Activated CD4-positive, alpha-beta T cell treated with anti-CD3 and anti-CD28 coated beads, Interleukin-2, amount 10 ng/mL, durations not matched to agents 24 days and 14 days (primary cell): ENCODE measurements around the gene MGLL. TPM values are rescaled to one million over a fixed set of nuclear protein-coding genes. Genes with fewer than 3 reads are reported as not detected.

Source experiments
- DNase-seq: peaks from one replicate; pipeline ENCODE4 v3.0.0; 2022
- H3K27ac Mint-ChIP-seq: one replicate; pipeline ENCODE4 v1.8.0; 2022; ENCODE audit warnings: mild to moderate bottlenecking, mixed read lengths
- H3K27me3 Mint-ChIP-seq: one replicate; pipeline ENCODE4 v1.8.0; 2022; ENCODE audit warnings: mixed read lengths
- H3K36me3 Mint-ChIP-seq: one replicate; pipeline ENCODE4 v1.8.0; 2022; ENCODE audit warnings: low read depth, mild to moderate bottlenecking, mixed read lengths
- H3K4me1 Mint-ChIP-seq: one replicate; pipeline ENCODE4 v1.8.0; 2021; ENCODE audit warnings: mixed read lengths
- H3K4me3 Mint-ChIP-seq: one replicate; pipeline ENCODE4 v1.8.0; 2022; ENCODE audit warnings: mild to moderate bottlenecking, moderate library complexity, mixed read lengths
- H3K9me3 Mint-ChIP-seq: one replicate; pipeline ENCODE4 v1.8.0; 2021; ENCODE audit warnings: mixed read lengths
- intact Hi-C: fragments of 100-400 bp; cut with micrococcal nuclease; formaldehyde crosslinking; loops from one replicate; pipeline ENCODE4 v1.15.1; 2023
- total RNA-seq: library from RNA; stranded (reverse); gene quantifications from 2 replicates; pipeline ENCODE4 v1.2.3, GENCODE V29; 2022

The MGLL gene
- total RNA-seq, 1 donor from 2014 or later = 2.3 TPM

DNA sequence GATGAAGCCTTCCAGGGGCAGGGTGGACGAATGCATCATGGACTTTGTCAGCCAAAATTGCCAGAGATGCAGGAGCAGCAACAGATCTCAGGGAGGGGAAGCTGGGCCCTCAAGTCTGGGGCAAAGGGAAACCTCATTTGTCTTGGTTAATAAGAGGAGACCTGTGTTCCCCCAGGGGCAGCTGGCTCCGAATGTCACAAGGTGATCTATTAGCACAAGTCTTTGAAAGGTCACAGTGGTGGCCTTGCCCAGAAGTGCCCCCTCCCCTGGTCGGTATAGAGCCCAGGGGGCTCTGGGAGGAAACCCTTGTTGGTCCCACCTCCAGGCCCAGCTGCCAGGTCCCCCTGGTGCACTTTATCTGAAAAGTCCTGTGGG is 103.4 kb downstream of the MGLL start:
- no peaks in the 10 kb centered on the region for H3K4me1 Mint-ChIP-seq
- no peak overlapping the region for H3K4me3 Mint-ChIP-seq
- no peaks in the 10 kb centered on the region for H3K36me3 Mint-ChIP-seq
- no peak for DNase-seq
- intact Hi-C loops = no loop called here
- peaks cover 4% of the 10 kb centered on the region for H3K27me3 Mint-ChIP-seq
- H3K27ac Mint-ChIP-seq = no peak overlapping the region
- no peaks in the 10 kb centered on the region for H3K9me3 Mint-ChIP-seq

DNA sequence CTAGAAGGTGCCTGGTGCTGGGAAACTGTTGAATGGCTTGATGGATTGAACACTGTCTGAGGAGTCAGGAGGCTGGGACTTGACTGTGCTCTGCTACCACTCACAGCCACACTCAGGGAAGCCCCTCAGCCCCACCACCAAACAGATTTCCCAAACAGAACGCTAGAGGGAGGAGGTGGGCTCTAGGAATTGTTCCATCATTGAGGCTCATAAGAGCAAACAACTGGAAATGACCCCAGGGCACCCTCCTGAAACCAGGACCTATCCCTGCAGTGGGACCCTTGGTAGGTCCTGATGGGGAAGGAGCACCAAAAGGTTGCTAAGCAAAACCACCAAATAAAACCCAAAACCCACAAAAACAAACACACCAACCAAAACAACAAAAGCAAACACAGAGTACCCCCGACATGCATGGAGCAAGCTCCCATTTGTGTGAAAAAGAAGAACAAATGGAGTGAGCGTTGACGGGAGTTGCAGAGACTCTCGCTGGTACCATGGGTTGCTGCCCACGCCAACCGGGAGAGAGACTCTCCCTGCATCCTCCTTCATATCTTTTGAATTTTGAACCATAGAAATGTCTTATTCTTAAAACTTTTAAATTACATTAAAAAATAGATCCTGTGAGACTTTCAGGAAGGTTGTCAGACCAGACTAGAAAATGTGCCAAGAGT is 103.9 kb downstream of the MGLL start:
- Mint-ChIP-seq H3K4me3 (no peak overlapping the region), H3K27me3 (peaks cover 4% of the 10 kb centered on the region), H3K4me1 (no peaks in the 10 kb centered on the region), H3K36me3 (no peaks in the 10 kb centered on the region), H3K9me3 (no peaks in the 10 kb centered on the region), H3K27ac (no peak overlapping the region)
- intact Hi-C loops = no loop called here
- no peak for DNase-seq

DNA sequence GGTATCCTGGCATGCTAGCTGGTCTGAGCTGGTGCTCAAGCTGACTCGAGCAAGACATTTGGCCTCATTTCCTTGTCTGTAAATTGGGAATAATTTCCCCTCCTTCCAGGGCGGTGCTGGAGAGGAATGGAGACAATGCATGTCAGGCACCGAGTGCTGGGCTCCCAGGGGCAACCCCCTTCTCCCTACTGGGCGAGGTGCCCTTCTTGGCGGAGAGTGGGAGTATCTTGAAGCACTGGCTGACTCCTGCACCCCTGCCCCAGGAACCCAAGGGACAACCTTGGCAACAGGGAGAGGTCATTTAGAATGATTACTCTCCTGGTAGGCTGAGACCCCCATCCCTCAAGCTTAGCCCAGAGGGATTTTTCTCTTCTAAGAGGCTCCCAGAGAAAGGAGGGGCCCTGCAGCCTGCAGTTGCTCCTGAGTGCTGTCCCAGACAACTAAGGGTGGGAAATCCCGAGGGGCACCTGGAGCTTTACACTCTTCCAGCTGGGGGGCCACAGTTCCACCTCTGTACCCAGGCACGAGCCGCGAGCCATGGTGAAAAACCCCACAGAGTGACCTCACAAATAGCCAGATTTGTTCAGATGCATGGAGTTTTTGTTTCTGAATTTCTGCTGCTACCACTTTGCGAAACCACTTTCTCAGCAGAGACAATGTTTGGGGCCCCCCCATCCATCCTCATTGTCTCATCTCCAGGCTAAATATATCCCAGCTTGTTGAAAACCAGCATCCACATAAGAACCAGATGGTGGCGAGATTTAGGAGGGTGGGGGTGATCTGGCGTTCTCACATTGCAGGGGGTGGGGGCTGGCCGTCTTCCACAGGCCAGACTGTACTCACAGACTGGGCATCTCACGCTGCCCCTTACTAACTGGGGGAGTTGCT is 104.7 kb downstream of the MGLL start:
- H3K27me3 Mint-ChIP-seq = peaks cover 4% of the 10 kb centered on the region
- intact Hi-C loops = no loop called here
- H3K9me3 Mint-ChIP-seq = no peaks in the 10 kb centered on the region
- no peak for DNase-seq
- H3K36me3 Mint-ChIP-seq = no peaks in the 10 kb centered on the region
- no peak overlapping the region for H3K4me3 Mint-ChIP-seq
- no peaks in the 10 kb centered on the region for H3K4me1 Mint-ChIP-seq
- H3K27ac Mint-ChIP-seq = no peak overlapping the region

DNA sequence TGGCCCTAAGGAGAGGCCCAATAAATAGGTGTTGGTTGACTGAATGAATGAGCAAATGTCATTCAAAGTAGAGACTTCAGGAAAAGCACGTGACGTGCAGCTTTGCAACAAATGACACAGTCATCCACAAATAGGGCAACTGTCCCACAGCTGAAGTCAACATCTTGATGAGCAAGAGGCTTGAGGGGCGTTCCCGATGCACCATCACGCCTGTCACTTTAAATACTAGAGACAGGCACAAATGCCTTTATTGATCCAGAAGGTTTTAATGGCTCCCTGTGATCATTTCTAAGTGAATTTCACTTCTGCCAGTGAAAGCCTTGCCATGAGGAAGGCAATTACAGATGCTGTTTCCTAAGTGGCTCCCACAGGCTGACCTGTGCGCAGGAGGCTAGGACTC is 105.9 kb downstream of the MGLL start:
- Mint-ChIP-seq H3K36me3 (no peaks in the 10 kb centered on the region), H3K27ac (no peak overlapping the region), H3K4me3 (no peak overlapping the region)

DNA sequence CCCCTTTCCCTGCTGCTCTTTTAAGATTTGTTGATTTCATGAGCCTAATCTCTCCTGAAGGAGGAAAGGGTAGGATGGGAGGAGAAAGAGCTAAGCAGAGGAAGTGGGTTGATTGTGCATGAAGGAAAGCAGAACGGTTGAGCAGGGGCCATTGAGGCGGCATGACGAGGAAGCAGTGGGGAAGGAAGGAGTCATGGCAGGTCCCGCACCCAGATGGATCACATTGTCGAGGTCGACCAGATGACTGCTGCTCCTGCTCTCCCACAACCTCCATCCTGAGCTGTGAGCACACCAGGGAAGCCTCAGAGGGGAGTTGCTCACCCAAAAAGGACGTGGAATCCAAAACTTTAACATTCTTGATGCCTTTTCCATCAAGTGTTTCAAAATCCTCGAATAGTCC is 106.8 kb downstream of the MGLL start:
- Mint-ChIP-seq H3K27me3 (peaks cover 4% of the 10 kb centered on the region), H3K9me3 (no peaks in the 10 kb centered on the region), H3K27ac (no peak overlapping the region), H3K4me3 (no peak overlapping the region), H3K36me3 (no peaks in the 10 kb centered on the region), H3K4me1 (no peaks in the 10 kb centered on the region)
- no peak for DNase-seq
- intact Hi-C loops = no loop called here

More for the DNA sequence above, 105.9 kb downstream of the MGLL start:
- intact Hi-C loops = no loop called here
- H3K9me3 Mint-ChIP-seq = no peaks in the 10 kb centered on the region
- H3K27me3 Mint-ChIP-seq = peaks cover 4% of the 10 kb centered on the region
- DNase-seq = no peak
- H3K4me1 Mint-ChIP-seq = no peaks in the 10 kb centered on the region

DNA sequence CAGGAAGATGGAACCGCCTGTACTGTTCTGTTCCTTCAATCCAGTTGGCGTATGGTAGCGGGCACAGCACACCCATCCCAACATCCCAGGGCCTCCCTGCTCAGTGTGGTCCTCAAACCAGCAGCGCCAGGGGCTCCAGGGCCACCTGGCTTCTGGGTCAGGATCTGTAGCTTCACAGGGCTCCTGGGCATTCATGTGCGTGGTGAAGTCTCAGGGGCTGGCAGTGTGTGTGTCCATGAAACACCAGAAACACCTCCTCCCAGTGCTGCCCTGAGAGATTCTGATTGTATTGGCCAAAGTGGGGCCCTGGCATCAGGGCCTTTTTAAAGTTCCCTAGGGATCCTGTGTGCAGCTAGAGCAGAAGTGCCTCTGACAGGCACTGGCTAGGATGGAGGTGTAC is 107.4 kb downstream of the MGLL start:
- intact Hi-C loops = no loop called here
- no peak for DNase-seq
- H3K4me1 Mint-ChIP-seq = no peaks in the 10 kb centered on the region

DNA sequence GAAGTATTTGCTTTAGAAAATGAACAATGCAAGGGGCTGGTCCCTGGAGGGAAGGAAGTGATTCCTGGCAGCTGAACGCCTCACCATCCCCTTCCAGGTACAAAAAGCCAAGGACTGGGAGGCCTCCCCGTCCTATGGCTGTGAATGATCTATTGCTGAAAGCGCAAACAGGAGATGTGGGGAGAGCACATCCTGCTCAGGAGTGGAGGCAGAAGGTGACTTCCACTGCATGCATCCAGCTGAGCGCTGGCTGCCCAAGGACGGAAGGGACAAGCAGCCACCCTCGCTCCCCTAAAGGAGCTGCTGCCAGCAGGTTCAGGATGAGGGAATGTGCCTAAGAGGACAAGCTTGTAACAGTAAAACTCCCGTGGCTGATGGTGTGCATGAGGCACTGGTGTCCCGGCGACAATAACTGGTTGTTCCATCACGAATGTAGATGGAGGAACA is 108.2 kb downstream of the MGLL start:
- H3K36me3 Mint-ChIP-seq = no peaks in the 10 kb centered on the region
- no peak for DNase-seq

More for the DNA sequence above, 107.4 kb downstream of the MGLL start:
- no peak overlapping the region for H3K4me3 Mint-ChIP-seq
- H3K27me3 Mint-ChIP-seq = peaks cover 4% of the 10 kb centered on the region
- H3K27ac Mint-ChIP-seq = no peak overlapping the region
- no peaks in the 10 kb centered on the region for H3K9me3 Mint-ChIP-seq
- no peaks in the 10 kb centered on the region for H3K36me3 Mint-ChIP-seq

DNA sequence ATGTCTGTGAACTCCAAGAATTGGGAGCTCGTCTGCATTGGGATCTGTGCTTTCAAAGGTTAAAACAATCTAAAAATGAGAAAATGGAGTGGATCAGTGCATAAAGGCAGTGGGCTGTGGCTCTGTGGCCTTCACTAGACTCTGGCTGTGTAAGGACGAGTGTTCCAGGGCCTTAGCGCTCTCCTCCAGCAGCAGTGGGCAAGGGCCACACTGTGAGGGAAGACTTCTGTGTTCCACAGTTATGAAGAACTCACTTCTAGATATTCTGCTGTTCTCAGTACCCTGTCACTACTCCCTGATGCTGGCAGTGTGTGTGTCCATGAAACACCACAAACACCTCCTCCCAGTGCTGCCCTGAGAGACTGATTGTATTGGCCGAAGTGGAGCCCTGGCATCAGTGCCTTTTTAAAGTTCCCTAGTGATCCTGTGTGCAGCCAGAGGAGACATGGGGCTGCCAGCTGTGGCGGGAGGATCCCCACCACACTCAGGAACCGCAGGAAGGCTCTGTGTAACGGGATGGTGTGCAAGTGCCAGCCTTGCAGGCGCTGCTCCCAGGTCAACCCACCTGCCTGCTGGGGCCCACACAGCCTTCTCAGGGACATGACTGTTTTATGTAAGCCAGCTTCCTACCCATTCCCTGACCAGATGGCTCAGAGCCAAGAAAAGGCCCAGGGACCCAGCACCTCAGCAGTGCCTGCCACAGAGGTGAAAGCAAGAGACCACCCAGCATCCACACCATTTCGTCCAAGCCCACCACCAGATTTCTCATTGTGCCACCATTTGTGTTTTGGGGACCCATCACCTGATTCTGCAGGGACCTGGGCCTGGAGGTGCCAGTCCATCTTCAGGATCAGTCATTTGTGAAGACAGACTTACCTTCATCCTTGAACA is 109.2 kb downstream of the MGLL start:
- Mint-ChIP-seq H3K36me3 (no peaks in the 10 kb centered on the region), H3K4me3 (no peak overlapping the region), H3K9me3 (no peaks in the 10 kb centered on the region), H3K4me1 (no peaks in the 10 kb centered on the region), H3K27ac (no peak overlapping the region), H3K27me3 (peaks cover 4% of the 10 kb centered on the region)
- intact Hi-C loops = no loop called here
- DNase-seq = no peak

More for the DNA sequence above, 108.2 kb downstream of the MGLL start:
- no peaks in the 10 kb centered on the region for H3K9me3 Mint-ChIP-seq
- H3K27me3 Mint-ChIP-seq = peaks cover 4% of the 10 kb centered on the region
- intact Hi-C loops = no loop called here
- H3K4me1 Mint-ChIP-seq = no peaks in the 10 kb centered on the region
- no peak overlapping the region for H3K27ac Mint-ChIP-seq
- no peak overlapping the region for H3K4me3 Mint-ChIP-seq

DNA sequence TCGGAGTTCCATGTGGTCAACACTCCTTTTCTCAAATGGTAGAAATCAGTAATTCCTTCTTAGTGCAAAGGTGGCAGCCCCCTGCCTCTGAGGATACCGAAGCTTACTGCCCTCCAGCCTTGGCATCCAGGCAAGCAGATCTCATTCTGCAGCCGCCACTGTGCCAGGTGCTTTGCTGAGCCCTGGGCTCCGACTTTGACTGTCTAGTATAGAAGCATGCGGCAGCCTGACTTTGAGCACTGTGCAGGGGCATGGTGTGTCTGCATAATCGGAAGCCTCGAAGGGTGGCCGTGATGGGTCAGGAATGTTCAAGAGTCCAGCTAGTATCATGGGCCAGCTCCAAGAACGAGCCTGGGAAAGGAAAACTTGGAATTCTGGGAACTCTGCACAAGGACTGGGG is 109.9 kb downstream of the MGLL start:
- DNase-seq = no peak
- Mint-ChIP-seq H3K4me3 (no peak overlapping the region), H3K27me3 (peaks cover 4% of the 10 kb centered on the region), H3K4me1 (no peaks in the 10 kb centered on the region), H3K9me3 (no peaks in the 10 kb centered on the region), H3K27ac (no peak overlapping the region), H3K36me3 (no peaks in the 10 kb centered on the region)
- intact Hi-C loops = no loop called here

DNA sequence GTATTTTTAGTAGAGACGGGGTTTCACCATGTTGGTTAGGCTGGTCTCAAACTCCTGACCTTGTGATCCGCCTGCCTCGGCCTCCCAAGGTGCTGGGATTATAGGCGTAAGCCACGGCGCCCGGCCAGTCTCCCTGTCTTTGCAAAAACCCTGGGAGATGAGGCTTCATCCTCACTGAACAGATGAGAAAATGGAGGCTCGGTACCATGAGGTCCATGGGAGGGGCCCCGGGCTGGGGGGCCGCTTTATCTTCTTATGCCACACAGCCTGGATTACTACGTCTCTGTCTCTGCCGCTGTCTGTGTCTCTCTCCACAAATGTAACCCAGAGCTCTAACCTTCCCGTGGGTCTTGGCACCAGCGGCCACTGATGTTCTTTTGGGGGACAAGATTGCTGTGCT is 110.4 kb downstream of the MGLL start:
- DNase-seq = no peak
- no peaks in the 10 kb centered on the region for H3K4me1 Mint-ChIP-seq
- no peak overlapping the region for H3K27ac Mint-ChIP-seq
- no peak overlapping the region for H3K4me3 Mint-ChIP-seq
- H3K9me3 Mint-ChIP-seq = no peaks in the 10 kb centered on the region
- H3K27me3 Mint-ChIP-seq = peaks cover 4% of the 10 kb centered on the region
- intact Hi-C loops = no loop called here
- no peaks in the 10 kb centered on the region for H3K36me3 Mint-ChIP-seq

DNA sequence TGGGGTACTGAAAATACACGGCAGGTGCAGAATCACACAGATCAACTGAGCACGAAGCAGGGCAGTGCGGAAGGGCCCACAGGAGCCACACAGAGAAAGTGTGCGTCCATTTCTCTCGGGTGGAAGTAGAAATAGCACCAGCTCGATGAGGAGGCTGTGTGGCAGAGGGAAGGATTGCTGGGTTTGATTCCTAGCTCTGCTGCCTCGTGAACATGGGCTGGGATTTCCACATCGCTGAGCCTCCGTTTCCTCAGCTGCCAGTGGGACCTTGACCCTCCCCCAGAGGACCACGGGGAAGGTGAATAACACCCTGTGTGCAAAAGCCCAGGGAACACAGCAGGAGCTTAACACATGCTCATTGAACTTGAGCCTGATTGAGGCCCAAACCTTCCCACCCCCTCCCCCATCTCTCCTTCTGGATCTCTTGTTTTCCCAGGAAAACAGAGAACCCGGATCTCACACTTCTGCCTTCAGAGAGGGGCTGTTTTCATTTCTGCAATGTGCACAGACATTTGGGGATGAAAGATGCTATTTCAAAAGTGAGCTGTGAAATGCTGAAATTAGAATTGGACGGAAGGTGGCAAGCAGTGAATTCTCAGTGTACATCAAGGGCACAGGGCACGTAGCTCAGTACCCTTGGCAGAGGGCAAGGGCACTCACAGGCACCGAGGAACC is 111.2 kb downstream of the MGLL start:
- H3K4me3 Mint-ChIP-seq = no peak overlapping the region
- no peak overlapping the region for H3K27ac Mint-ChIP-seq
- H3K36me3 Mint-ChIP-seq = no peaks in the 10 kb centered on the region
- no peaks in the 10 kb centered on the region for H3K4me1 Mint-ChIP-seq
- intact Hi-C loops = no loop called here
- DNase-seq = no peak
- H3K9me3 Mint-ChIP-seq = no peaks in the 10 kb centered on the region
- H3K27me3 Mint-ChIP-seq = peaks cover 4% of the 10 kb centered on the region

DNA sequence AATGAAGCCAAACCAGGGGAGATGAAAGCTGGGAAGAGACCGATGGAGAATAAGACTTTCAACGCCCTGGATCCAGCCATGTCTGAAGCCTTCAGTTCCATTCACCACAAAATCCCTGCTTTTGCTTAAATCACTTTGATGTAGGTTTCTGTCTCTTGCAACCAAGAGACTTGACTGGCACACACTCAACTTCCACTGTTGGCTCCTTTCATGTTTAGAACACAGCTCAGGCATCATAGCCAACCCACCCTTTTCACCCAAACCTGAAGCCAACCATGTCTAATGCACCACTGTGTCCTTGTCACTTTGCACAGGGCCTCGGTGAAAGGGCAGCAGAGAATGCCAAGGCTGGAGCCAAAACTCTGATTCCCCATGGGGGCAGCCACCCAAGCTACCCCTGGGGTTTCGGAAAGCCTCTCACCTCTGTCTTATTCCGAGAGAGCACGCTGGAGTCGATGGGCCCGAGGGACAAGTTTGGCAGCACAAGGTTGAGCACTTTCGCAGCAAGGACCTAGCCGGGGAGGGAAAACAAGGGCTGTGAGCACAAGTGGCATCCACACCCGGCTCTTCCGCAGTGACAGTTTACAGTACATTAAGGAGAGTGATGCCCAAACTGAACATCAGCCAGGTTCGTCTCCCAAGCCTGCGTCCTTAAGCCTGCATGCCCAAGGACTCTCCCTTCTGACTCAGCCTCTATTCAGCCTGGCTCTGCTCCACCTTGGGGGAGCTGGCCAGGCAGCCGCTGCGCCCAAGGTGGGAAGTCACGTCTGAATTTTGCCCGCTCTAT is 112.0 kb downstream of the MGLL start:
- Mint-ChIP-seq H3K9me3 (no peaks in the 10 kb centered on the region), H3K36me3 (no peaks in the 10 kb centered on the region), H3K27ac (no peak overlapping the region), H3K4me3 (no peak overlapping the region), H3K4me1 (no peaks in the 10 kb centered on the region), H3K27me3 (peaks cover 2% of the 10 kb centered on the region)
- intact Hi-C loops = no loop called here
- no peak for DNase-seq
